GM12801 (cell line): ENCODE results near the gene CACNG6.

Source experiments
- CTCF ChIP-seq: IDR thresholded peaks from one replicate; pipeline ENCODE4 v1.5.1; 2011; ENCODE audit warnings: control low read depth; ENCODE audit not compliant: insufficient read length; ENCODE audit errors: extremely low read depth

The CACNG6 gene

GRCh38 chr19:53951436-53951835 lies 40.0 kb upstream of the CACNG6 start:
- TF ChIP-seq CTCF, result no peak

- TF ChIP-seq CTCF, result no peak
Measured at GRCh38 chr19:53951947-53952346, 39.5 kb upstream of the CACNG6 start.

GRCh38 chr19:53953383-53953782 lies 38.1 kb upstream of the CACNG6 start:
- no peak for TF ChIP-seq CTCF

DNA sequence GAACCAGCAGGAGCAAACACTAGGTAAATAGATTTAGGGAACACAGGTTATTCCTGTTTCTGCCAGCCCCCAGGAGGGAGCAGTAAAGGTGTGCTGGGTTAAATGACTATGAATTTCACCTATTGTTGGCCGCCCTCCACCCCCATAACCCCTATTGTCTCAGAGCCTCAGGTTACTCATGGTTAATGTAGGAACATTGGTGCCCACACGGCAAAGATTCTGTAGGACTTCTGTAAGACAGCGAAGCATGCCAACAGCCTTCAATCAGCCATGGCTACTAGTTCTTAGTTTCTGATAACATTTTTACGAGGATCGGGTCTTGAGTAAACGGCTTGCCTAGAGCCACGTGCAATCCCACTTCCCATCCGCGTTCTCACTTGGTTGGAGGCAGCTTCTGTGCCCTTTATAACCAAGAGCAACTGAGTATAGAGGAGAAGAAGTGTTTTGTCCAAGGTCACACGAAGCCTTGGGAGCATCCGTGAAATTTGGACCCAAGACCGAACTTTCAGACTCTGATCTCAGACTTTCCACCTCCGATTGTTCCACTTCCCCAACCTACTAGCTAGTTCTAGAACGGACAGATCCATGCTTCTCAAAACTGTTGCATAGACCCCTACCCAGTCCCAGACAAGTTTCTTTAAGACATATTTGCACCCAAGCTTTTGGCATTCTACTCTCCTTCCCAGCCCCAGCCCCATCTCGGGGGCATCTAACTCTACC lies 33.8 kb upstream of the CACNG6 start:
- no peak for TF ChIP-seq CTCF

DNA sequence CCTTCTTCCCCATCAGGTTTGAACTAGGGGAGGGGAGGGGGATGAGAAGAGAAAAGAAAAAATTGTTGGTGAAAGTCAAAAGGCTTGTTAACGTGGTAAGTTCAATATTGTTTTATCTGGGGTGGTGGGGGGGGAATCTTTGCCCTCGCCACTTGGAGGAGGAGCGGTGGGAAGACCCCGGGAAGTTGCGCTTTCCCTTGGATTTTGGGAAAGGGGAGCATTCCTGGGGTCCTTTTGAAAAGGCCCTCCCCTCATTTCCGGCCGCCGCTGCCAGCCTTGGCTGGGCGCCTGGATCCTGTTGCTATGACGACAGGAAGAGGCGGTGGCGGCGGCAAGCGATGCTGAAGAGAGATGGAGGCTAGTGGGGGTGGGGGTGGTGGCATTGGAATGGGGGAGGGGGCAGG lies 33.3 kb upstream of the CACNG6 start:
- no peak for TF ChIP-seq CTCF

- TF ChIP-seq CTCF, result no peak
Measured at GRCh38 chr19:53958823-53959757, 32.3 kb upstream of the CACNG6 start.

DNA sequence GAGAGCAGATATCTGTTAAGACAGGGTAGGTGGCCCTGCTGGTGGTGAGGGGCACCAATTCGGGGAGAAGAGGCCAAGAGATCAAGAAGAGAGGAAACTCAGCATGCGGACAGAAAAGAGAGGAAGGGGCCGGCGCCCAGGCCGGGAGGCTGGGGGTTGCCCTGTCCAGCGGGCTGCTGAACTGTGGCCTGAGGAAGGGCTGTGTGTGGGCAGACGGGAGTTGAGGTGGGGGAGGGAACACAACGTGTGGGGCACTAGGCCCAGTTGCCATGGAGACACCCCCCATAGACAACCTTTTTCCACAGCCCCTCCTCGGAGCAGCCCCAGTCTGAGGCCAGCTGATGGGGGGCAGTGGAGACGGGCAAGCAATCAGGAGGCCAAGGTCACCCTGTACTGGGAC lies 31.2 kb upstream of the CACNG6 start:
- no peak for TF ChIP-seq CTCF
